GM23338 (cell line): ENCODE measurements around the gene CEBPG. TPM values are rescaled to one million over a fixed set of nuclear protein-coding genes. Genes with fewer than 3 reads are reported as not detected.

Experiments used
- ATAC-seq: fragments of 200-7000 bp; cut with Tn5 transposase; 3 replicates; pipeline ENCODE4 v1.9.1; 2020
- DNase-seq: peaks from one replicate; pipeline ENCODE4 v3.0.0-alpha.2; 2015; ENCODE audit warnings: low spot score
- H2AFZ ChIP-seq: fragments of 200-600 bp; sonication (generic); 2 replicates; pipeline ENCODE4 v1.8.0; 2016; ENCODE audit warnings: antibody characterized with exemption, mild to moderate bottlenecking, moderate library complexity
- H3F3A ChIP-seq: fragments of 200-600 bp; sonication (generic); replicated peaks from 2 replicates; pipeline ENCODE4 v1.8.0; 2017; ENCODE audit warnings: antibody characterized with exemption, mixed run types, low read depth
- H3K27ac ChIP-seq: fragments of 200-600 bp; sonication (generic); 2 replicates; pipeline ENCODE4 v1.6.1; 2016; ENCODE audit warnings: low read depth
- H3K27me3 ChIP-seq: fragments of 200-600 bp; sonication (generic); 2 replicates; pipeline ENCODE4 v1.8.0; 2016; ENCODE audit warnings: mild to moderate bottlenecking, mixed run types, moderate library complexity; ENCODE audit not compliant: insufficient read depth
- H3K36me3 ChIP-seq: fragments of 200-600 bp; sonication (generic); 2 replicates; pipeline ENCODE4 v1.8.0; 2016; ENCODE audit warnings: mild to moderate bottlenecking; ENCODE audit not compliant: insufficient read depth
- H3K4me1 ChIP-seq: fragments of 200-600 bp; sonication (generic); 2 replicates; pipeline ENCODE4 v1.8.0; 2016; ENCODE audit warnings: mild to moderate bottlenecking, moderate library complexity; ENCODE audit not compliant: insufficient read depth
- H3K4me2 ChIP-seq: fragments of 200-600 bp; sonication (generic); 2 replicates; pipeline ENCODE4 v1.7.1; 2017; ENCODE audit warnings: mixed run types
- H3K4me3 ChIP-seq: fragments of 200-600 bp; sonication (generic); 2 replicates; pipeline ENCODE4 v1.6.1; 2016; ENCODE audit warnings: mixed run types
- H3K79me2 ChIP-seq: fragments of 200-600 bp; sonication (generic); replicated peaks from 2 replicates; pipeline ENCODE4 v1.8.0; 2017; ENCODE audit warnings: mild to moderate bottlenecking; ENCODE audit not compliant: insufficient read depth
- H3K9me2 ChIP-seq: fragments of 200-600 bp; sonication (generic); 2 replicates; pipeline ENCODE4 v1.8.0; 2017; ENCODE audit not compliant: insufficient read depth
- H4K20me1 ChIP-seq: fragments of 200-600 bp; sonication (generic); replicated peaks from 2 replicates; pipeline ENCODE4 v1.8.0; 2017; ENCODE audit warnings: mild to moderate bottlenecking; ENCODE audit not compliant: insufficient read depth
- H3K27ac Mint-ChIP-seq: 2 replicates; pipeline ENCODE4 v1.8.0; 2020; ENCODE audit warnings: inconsistent platforms, mild to moderate bottlenecking, moderate library complexity, mixed read lengths
- H3K27me3 Mint-ChIP-seq: 3 replicates; pipeline ENCODE4 v1.8.0; 2022; ENCODE audit warnings: low read depth, mild to moderate bottlenecking, moderate library complexity, mixed read lengths, inconsistent platforms; ENCODE audit not compliant: insufficient read depth, poor library complexity
- H3K36me3 Mint-ChIP-seq: 3 replicates; pipeline ENCODE4 v1.8.0; 2021; ENCODE audit warnings: low read depth, mild to moderate bottlenecking, inconsistent platforms, moderate library complexity, mixed read lengths
- H3K4me1 Mint-ChIP-seq: 3 replicates; pipeline ENCODE4 v1.8.0; 2020; ENCODE audit warnings: mild to moderate bottlenecking, inconsistent platforms, mixed read lengths
- H3K4me3 Mint-ChIP-seq: 3 replicates; pipeline ENCODE4 v1.8.0; 2021; ENCODE audit warnings: moderate library complexity, mild to moderate bottlenecking, inconsistent platforms, mixed read lengths
- H3K9me3 Mint-ChIP-seq: 3 replicates; pipeline ENCODE4 v1.8.0; 2020; ENCODE audit warnings: moderate library complexity, mild to moderate bottlenecking, inconsistent platforms, mixed read lengths
- CREB1 ChIP-seq: fragments of 250-450 bp; sonication (Bioruptor Pico); IDR thresholded peaks from 2 replicates; pipeline ENCODE4 v1.5.0; 2020; ENCODE audit warnings: low read depth, mild to moderate bottlenecking, moderate library complexity
- EZH2 ChIP-seq: fragments of 200-600 bp; sonication (generic); IDR thresholded peaks from one replicate; pipeline ENCODE4 v1.8.0; 2017; ENCODE audit warnings: antibody characterized with exemption, mild to moderate bottlenecking, low read depth; ENCODE audit not compliant: unreplicated experiment
- JUNB ChIP-seq: IDR thresholded peaks from one replicate; pipeline ENCODE4 v1.6.1; 2016; ENCODE audit warnings: antibody characterized with exemption; ENCODE audit not compliant: unreplicated experiment
- NANOG ChIP-seq: IDR thresholded peaks from 2 replicates; pipeline ENCODE4 v1.6.1; 2016; ENCODE audit warnings: antibody characterized with exemption, borderline replicate concordance
- POLR2AphosphoS5 ChIP-seq: IDR thresholded peaks from 2 replicates; pipeline ENCODE4 v1.6.1; 2016; ENCODE audit warnings: antibody characterized with exemption, low read depth
- ZNF114 ChIP-seq: fragments of 250-450 bp; sonication (Bioruptor Pico); IDR thresholded peaks from 2 replicates; pipeline ENCODE4 v1.5.0; 2020; ENCODE audit warnings: mild to moderate bottlenecking, moderate library complexity
- ZNF331 ChIP-seq: fragments of 250-450 bp; sonication (Bioruptor Pico); IDR thresholded peaks from 2 replicates; pipeline ENCODE4 v1.5.0; 2020; ENCODE audit warnings: low read depth, mild to moderate bottlenecking, moderate library complexity
- ZNF462 ChIP-seq: fragments of 250-450 bp; sonication (Bioruptor Pico); IDR thresholded peaks from 2 replicates; pipeline ENCODE4 v1.5.0; 2020; ENCODE audit warnings: mild to moderate bottlenecking, moderate library complexity
- polyA plus RNA-seq: library from polyadenylated mRNA; unstranded; fragments of >200 nt; fragmentation: Nextera tagmentation; extraction: Ambion mirVana; gene quantifications from 2 replicates; pipeline ENCODE4 v1.2.1, GENCODE V29; 2016
- total RNA-seq: library from RNA; depleted of rRNA; stranded (reverse); fragments of >200 nt; shearing (Covaris generic); gene quantifications from 2 replicates; pipeline ENCODE4 v1.2.3, GENCODE V29; 2014
- TF ChIP-seq, protein P1 (sequence below): IDR thresholded peaks from one replicate; pipeline ENCODE4 v1.6.1; 2018; ENCODE audit warnings: antibody characterized with exemption; ENCODE audit not compliant: unreplicated experiment
- TF ChIP-seq, protein P2 (sequence below), 2 experiments: fragments of 200-600 bp in 1 of 2; sonication (generic) in 1 of 2; conservative IDR thresholded peaks; 2 replicates each; pipeline versions ENCODE4 v1.5.1 to v1.6.1; 2016 to 2017; ENCODE audit warnings: antibody characterized with exemption in 2 of 2, low read depth in 2 of 2, mild to moderate bottlenecking in 2 of 2, moderate library complexity in 1 of 2

The CEBPG gene
- total and polyA plus RNA-seq, 2 experiments from 2014 or later = 25.9 to 50.2 TPM

DNA sequence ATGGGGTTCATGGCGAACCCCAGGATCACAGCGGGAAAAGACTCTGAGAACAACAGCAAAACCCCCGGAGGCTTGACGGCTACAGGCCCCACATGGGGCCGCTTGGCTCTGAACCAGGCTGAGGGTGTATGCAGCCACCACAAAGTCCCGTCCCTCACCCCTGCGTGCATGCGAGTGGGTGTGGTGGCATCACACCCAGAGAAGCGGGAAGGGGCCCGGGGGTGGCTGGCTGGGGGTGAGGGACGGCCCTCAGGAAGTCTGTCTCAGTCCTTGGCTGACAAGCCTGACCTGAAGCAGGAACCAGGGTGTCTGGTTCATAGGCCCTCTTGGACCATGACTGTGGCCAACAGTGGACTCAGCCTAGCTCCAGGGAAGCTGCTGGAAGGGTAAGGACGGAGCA is 34.2 kb downstream of the CEBPG start (continued):
- TF ChIP-seq, protein P1, sequence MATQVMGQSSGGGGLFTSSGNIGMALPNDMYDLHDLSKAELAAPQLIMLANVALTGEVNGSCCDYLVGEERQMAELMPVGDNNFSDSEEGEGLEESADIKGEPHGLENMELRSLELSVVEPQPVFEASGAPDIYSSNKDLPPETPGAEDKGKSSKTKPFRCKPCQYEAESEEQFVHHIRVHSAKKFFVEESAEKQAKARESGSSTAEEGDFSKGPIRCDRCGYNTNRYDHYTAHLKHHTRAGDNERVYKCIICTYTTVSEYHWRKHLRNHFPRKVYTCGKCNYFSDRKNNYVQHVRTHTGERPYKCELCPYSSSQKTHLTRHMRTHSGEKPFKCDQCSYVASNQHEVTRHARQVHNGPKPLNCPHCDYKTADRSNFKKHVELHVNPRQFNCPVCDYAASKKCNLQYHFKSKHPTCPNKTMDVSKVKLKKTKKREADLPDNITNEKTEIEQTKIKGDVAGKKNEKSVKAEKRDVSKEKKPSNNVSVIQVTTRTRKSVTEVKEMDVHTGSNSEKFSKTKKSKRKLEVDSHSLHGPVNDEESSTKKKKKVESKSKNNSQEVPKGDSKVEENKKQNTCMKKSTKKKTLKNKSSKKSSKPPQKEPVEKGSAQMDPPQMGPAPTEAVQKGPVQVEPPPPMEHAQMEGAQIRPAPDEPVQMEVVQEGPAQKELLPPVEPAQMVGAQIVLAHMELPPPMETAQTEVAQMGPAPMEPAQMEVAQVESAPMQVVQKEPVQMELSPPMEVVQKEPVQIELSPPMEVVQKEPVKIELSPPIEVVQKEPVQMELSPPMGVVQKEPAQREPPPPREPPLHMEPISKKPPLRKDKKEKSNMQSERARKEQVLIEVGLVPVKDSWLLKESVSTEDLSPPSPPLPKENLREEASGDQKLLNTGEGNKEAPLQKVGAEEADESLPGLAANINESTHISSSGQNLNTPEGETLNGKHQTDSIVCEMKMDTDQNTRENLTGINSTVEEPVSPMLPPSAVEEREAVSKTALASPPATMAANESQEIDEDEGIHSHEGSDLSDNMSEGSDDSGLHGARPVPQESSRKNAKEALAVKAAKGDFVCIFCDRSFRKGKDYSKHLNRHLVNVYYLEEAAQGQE = no peak
- TF ChIP-seq ZNF331 (CRISPR knock-in tag) (no peak), CREB1 (no peak), ZNF114 (CRISPR knock-in tag) (no peak), POLR2AphosphoS5 (no peak), NANOG (no peak)
- TF ChIP-seq, protein P2, sequence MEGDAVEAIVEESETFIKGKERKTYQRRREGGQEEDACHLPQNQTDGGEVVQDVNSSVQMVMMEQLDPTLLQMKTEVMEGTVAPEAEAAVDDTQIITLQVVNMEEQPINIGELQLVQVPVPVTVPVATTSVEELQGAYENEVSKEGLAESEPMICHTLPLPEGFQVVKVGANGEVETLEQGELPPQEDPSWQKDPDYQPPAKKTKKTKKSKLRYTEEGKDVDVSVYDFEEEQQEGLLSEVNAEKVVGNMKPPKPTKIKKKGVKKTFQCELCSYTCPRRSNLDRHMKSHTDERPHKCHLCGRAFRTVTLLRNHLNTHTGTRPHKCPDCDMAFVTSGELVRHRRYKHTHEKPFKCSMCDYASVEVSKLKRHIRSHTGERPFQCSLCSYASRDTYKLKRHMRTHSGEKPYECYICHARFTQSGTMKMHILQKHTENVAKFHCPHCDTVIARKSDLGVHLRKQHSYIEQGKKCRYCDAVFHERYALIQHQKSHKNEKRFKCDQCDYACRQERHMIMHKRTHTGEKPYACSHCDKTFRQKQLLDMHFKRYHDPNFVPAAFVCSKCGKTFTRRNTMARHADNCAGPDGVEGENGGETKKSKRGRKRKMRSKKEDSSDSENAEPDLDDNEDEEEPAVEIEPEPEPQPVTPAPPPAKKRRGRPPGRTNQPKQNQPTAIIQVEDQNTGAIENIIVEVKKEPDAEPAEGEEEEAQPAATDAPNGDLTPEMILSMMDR (conservative IDR thresholded peaks at IDR 0.05; ENCODE audit: low read depth in 2 of 2) = no peak

DNA sequence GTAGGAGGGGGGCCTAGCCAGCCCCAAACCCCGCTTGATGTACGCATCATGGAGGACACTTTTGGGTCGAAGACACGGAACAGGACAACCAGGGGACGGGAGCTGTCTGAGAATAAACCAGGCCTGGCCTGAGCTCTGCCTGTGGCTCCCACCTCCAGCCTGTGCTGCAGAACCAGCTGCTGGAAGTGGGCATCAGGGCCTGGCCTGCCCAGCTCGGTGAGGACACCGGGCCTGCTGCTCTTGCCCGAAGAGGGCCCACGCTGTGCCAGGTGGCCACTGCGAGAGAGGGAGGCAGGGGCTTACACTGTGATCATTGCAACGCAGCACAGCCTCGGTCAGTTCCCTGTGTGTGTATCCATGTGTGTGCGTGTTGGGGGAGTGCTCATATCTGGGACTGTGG is 34.6 kb downstream of the CEBPG start:
- no peak for DNase-seq
- H3K4me2 ChIP-seq = no peak overlapping the region
- no peaks in the 10 kb centered on the region for H3K9me2 ChIP-seq
- H3K79me2 ChIP-seq = no peaks in the 10 kb centered on the region
- H3K27ac ChIP-seq = no peak overlapping the region
- H2AFZ ChIP-seq = no peak overlapping the region
- H3K4me3 ChIP-seq = no peak overlapping the region
- no peaks in the 10 kb centered on the region; the same call in 1 of the 2 replicates for H3K4me1 ChIP-seq
- peaks cover 11% of the 10 kb centered on the region for H3K27me3 Mint-ChIP-seq
- no peaks in the 10 kb centered on the region for H3F3A ChIP-seq
- no peaks in the 10 kb centered on the region for H3K36me3 ChIP-seq
- H3K36me3 Mint-ChIP-seq = no peaks in the 10 kb centered on the region
- H3K4me1 Mint-ChIP-seq = peaks cover 7% of the 10 kb centered on the region
- H3K9me3 Mint-ChIP-seq = no peaks in the 10 kb centered on the region
- H3K27me3 ChIP-seq = no peaks in the 10 kb centered on the region
- H3K27ac Mint-ChIP-seq = no peak overlapping the region
- no peak for ATAC-seq
- no peaks in the 10 kb centered on the region for H4K20me1 ChIP-seq
- no peak overlapping the region for H3K4me3 Mint-ChIP-seq
- no peak for TF ChIP-seq POLR2AphosphoS5
- TF ChIP-seq JUNB = no peak
- TF ChIP-seq, protein P2 (conservative IDR thresholded peaks at IDR 0.05; ENCODE audit: low read depth in 2 of 2) = no peak
- no peak for TF ChIP-seq EZH2
- TF ChIP-seq ZNF462 (CRISPR knock-in tag) = no peak
- no peak for TF ChIP-seq ZNF331 (CRISPR knock-in tag)
